Measurements from ENCODE around the gene PSMD2.

DNA sequence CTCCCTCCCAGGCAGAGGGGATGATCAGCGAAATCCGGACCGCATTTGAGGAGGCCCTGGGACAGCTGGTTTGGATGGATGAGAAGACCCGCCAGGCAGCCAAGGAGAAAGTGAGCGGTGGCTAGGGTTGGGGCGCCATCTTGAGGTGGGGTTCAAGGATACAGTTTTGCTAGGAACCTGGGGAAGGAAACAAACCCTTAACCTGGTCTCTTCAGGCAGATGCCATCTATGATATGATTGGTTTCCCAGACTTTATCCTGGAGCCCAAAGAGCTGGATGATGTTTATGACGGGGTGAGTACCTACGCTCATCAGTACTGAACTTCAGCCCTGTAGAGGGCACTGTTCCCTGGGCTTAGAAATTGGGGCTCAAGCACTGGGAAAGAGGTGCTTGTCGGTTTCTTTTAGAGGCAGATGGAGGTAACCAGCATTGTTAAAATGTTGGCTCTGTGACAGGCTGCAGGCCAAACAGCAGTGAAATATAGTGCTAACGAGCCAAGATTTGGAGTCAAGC, 9.6 kb upstream of the PSMD2 start:
- TF ChIP-seq POLR2AphosphoS5 (IDR thresholded peaks at IDR 0.05; ENCODE audit: insufficient read depth, low read depth, low read length) (no peak), CTCF (IDR thresholded peaks at IDR 0.05; ENCODE audit: extremely low read depth in 1 of 2, insufficient read depth in 1 of 2, low read depth in 1 of 2, low read length in 2 of 2) (peak; percentile 67), POLR2A (IDR thresholded peaks at IDR 0.05; ENCODE audit: low read depth, low read length) (no peak), MYC (IDR thresholded peaks at IDR 0.05; ENCODE audit: low read depth, low read length) (no peak), JUN (IDR thresholded peaks at IDR 0.05; ENCODE audit: borderline replicate concordance, insufficient read depth, insufficient read length, low read depth) (no peak), MAX (IDR thresholded peaks at IDR 0.05; ENCODE audit: insufficient read depth, insufficient read length) (no peak), EZH2 (IDR thresholded peaks at IDR 0.05; ENCODE audit: borderline replicate concordance, low read depth, low read length, severe bottlenecking) (no peak), GATA2 (IDR thresholded peaks at IDR 0.05; ENCODE audit: insufficient read depth, insufficient read length, low read depth, low read length) (no peak), FOS (IDR thresholded peaks at IDR 0.05; ENCODE audit: borderline replicate concordance, insufficient read depth, low read length) (no peak)

Measured in endothelial cell of umbilical vein (primary cell).